Fibroblast of lung (primary cell): ENCODE results near the gene SNX4.

Source experiments
- CTCF ChIP-seq, 2 donors: IDR thresholded peaks in 1 of 2; conservative IDR thresholded peaks in 1 of 2; 1 replicate in 1 of 2; 2 replicates in 1 of 2; pipeline ENCODE4 v1.5.1; 2011 to 2012; ENCODE audit warnings: low read length in 2 of 2, control low read depth in 1 of 2, inconsistent platforms in 1 of 2, low read depth in 1 of 2, mild to moderate bottlenecking in 1 of 2
- EZH2 ChIP-seq: IDR thresholded peaks from 2 replicates; pipeline ENCODE4 v1.5.1; 2012; ENCODE audit warnings: low read length, control low read depth, mild to moderate bottlenecking; ENCODE audit errors: missing control alignments

GRCh38 chr3:125480656-125481374, 39.2 kb downstream of the SNX4 start:
- TF ChIP-seq CTCF (conservative IDR thresholded peaks at IDR 0.05 in 1 of 2, IDR thresholded peaks at IDR 0.05 in 1 of 2; ENCODE audit: low read depth in 1 of 2, low read length in 2 of 2) (no peak), EZH2 (no peak)
